ENCODE data around the gene KANSL1.
A peak's percentile ranks its signal among the peaks of the same experiment; 100 is the strongest.

GRCh38 chr17:46061435-46061834 is 131.8 kb downstream of the KANSL1 start:
- TF ChIP-seq POLR2A (IDR thresholded peaks at IDR 0.05) (no peak), EP300 (IDR thresholded peaks at IDR 0.05) (no peak)
- TF ChIP-seq, protein P1, sequence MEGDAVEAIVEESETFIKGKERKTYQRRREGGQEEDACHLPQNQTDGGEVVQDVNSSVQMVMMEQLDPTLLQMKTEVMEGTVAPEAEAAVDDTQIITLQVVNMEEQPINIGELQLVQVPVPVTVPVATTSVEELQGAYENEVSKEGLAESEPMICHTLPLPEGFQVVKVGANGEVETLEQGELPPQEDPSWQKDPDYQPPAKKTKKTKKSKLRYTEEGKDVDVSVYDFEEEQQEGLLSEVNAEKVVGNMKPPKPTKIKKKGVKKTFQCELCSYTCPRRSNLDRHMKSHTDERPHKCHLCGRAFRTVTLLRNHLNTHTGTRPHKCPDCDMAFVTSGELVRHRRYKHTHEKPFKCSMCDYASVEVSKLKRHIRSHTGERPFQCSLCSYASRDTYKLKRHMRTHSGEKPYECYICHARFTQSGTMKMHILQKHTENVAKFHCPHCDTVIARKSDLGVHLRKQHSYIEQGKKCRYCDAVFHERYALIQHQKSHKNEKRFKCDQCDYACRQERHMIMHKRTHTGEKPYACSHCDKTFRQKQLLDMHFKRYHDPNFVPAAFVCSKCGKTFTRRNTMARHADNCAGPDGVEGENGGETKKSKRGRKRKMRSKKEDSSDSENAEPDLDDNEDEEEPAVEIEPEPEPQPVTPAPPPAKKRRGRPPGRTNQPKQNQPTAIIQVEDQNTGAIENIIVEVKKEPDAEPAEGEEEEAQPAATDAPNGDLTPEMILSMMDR (IDR thresholded peaks at IDR 0.05), result peak in 1 of 5 experiments; percentile 17
